ENCODE measurements around the gene CHRNB1. TPM values are rescaled to one million over a fixed set of nuclear protein-coding genes. Genes with fewer than 3 reads are reported as not detected.

CHRNB1 gene
- total and polyA plus RNA-seq, 4 donors: 7.0 to 11.9 (median 10.6) TPM

DNA sequence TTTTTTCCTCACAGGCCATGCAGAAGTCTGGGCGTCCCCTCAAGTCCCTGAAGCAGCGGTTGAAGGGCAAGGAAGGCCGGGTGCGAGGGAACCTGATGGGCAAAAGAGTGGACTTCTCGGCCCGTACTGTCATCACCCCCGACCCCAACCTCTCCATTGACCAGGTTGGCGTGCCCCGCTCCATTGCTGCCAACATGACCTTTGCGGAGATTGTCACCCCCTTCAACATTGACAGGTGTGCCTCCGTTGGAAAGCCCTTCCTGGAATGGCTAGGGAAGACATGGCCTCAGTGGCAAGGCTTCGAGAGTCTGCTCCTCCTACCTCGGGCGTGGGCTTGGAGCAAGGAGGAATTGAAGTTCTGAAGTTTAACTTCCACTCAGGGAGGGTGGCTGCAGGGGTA, 52.8 kb downstream of the CHRNB1 start:
- no peak overlapping the region for H3K9ac ChIP-seq (ENCODE audit: insufficient read depth in 1 of 2, low read length in 2 of 2)
- H3K36me3 ChIP-seq (ENCODE audit: control insufficient read depth in 4 of 4, insufficient read depth in 4 of 4, low read length in 4 of 4): peaks cover 29 to 60% (median 48%) of the 10 kb centered on the region in 4 donors
- H3K27me3 ChIP-seq (ENCODE audit: control insufficient read depth in 3 of 3, insufficient read depth in 3 of 3, low read length in 2 of 3): no peaks in the 10 kb centered on the region
- no peak overlapping the region for H3K4me3 ChIP-seq
- no peaks in the 10 kb centered on the region for H3K4me1 ChIP-seq (ENCODE audit: control insufficient read depth in 5 of 5, insufficient read depth in 5 of 5, low read length in 5 of 5)
- no peaks in the 10 kb centered on the region for H3K9me3 ChIP-seq (ENCODE audit: control insufficient read depth in 4 of 4, insufficient read depth in 3 of 4, low read length in 3 of 4)
- WGBS, 2 donors: 95 to 96% methylated on average over 14 of the region's 14 CpGs
- TF ChIP-seq CTCF (IDR thresholded peaks at IDR 0.05; ENCODE audit: control extremely low read depth, extremely low read depth): no peak
- no peak overlapping the region for H3K27ac ChIP-seq (ENCODE audit: low read depth in 1 of 2, low read length in 1 of 2)
- DNase-seq (no peak), ATAC-seq (ENCODE audit: insufficient read depth, low FRiP score) (no peak)

DNA sequence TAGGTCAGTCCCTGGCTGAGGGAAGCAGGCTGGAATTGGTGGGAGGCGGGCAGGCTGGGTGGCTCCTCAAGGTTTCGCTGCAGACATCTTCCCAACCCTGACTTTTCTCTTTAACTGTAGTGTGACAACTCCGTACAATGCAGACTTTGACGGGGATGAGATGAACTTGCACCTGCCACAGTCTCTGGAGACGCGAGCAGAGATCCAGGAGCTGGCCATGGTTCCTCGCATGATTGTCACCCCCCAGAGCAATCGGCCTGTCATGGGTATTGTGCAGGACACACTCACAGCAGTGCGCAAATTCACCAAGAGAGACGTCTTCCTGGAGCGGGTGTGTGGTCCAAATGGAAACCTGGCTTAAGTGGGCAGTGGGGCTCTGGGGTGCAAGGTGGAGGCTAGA, 54.3 kb downstream of the CHRNB1 start:
- peaks cover 42 to 73% (median 60%) of the 10 kb centered on the region in 4 donors for H3K36me3 ChIP-seq (ENCODE audit: control insufficient read depth in 4 of 4, insufficient read depth in 4 of 4, low read length in 4 of 4)
- no peak for DNase-seq

GRCh38 chr17:7501729-7502128, 56.9 kb downstream of the CHRNB1 start:
- Histone ChIP-seq H3K27me3 (ENCODE audit: control insufficient read depth in 3 of 3, insufficient read depth in 3 of 3, low read length in 2 of 3) (no peaks in the 10 kb centered on the region), H3K4me3 (no peak overlapping the region), H3K4me1 (ENCODE audit: control insufficient read depth in 5 of 5, insufficient read depth in 5 of 5, low read length in 5 of 5) (no peaks in the 10 kb centered on the region), H3K27ac (ENCODE audit: low read depth in 1 of 2, low read length in 1 of 2) (no peak overlapping the region), H3K9me3 (ENCODE audit: control insufficient read depth in 4 of 4, insufficient read depth in 3 of 4, low read length in 3 of 4) (no peaks in the 10 kb centered on the region), H3K9ac (ENCODE audit: insufficient read depth in 1 of 2, low read length in 2 of 2) (no peak overlapping the region), H3K36me3 (ENCODE audit: control insufficient read depth in 4 of 4, insufficient read depth in 4 of 4, low read length in 4 of 4) (peaks cover 47 to 70% (median 67%) of the 10 kb centered on the region in 4 donors)
- DNase-seq: no peak
- no peak for ATAC-seq (ENCODE audit: insufficient read depth, low FRiP score)
- TF ChIP-seq CTCF (IDR thresholded peaks at IDR 0.05; ENCODE audit: control extremely low read depth, extremely low read depth): no peak
- 86 to 93% methylated on average over 14 of the region's 14 CpGs for WGBS, 2 donors

More for the DNA sequence above, 54.3 kb downstream of the CHRNB1 start:
- H3K4me3 ChIP-seq: no peak overlapping the region
- no peaks in the 10 kb centered on the region for H3K4me1 ChIP-seq (ENCODE audit: control insufficient read depth in 5 of 5, insufficient read depth in 5 of 5, low read length in 5 of 5)
- no peaks in the 10 kb centered on the region for H3K27me3 ChIP-seq (ENCODE audit: control insufficient read depth in 3 of 3, insufficient read depth in 3 of 3, low read length in 2 of 3)
- WGBS, 2 donors: 88 to 94% methylated on average over 11 of the region's 11 CpGs
- no peak overlapping the region for H3K27ac ChIP-seq (ENCODE audit: low read depth in 1 of 2, low read length in 1 of 2)
- TF ChIP-seq CTCF (IDR thresholded peaks at IDR 0.05; ENCODE audit: control extremely low read depth, extremely low read depth): no peak
- no peak overlapping the region for H3K9ac ChIP-seq (ENCODE audit: insufficient read depth in 1 of 2, low read length in 2 of 2)
- H3K9me3 ChIP-seq (ENCODE audit: control insufficient read depth in 4 of 4, insufficient read depth in 3 of 4, low read length in 3 of 4): no peaks in the 10 kb centered on the region
- ATAC-seq (ENCODE audit: insufficient read depth, low FRiP score): no peak
